ENCODE results near the gene INF2.

INF2 gene

DNA sequence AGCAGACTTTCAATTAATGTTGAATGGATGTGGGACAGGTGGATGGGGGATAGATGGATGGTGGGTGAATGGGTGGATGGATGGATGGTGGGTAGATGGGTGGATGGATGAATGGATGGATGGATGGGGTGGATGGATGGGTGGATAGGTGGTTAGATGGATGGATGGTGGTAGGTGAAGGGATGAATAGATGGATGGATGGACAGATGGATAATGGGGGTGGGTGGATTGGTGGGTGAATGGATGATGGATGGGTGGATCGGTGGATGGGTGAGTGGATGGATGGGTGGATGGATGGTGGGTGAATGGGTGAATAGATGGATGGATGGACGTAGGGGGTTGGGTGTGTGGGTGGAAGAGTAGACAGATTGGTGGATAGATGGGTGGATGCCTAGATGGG lies 14.0 kb upstream of the INF2 start:
- TF ChIP-seq, protein P1, sequence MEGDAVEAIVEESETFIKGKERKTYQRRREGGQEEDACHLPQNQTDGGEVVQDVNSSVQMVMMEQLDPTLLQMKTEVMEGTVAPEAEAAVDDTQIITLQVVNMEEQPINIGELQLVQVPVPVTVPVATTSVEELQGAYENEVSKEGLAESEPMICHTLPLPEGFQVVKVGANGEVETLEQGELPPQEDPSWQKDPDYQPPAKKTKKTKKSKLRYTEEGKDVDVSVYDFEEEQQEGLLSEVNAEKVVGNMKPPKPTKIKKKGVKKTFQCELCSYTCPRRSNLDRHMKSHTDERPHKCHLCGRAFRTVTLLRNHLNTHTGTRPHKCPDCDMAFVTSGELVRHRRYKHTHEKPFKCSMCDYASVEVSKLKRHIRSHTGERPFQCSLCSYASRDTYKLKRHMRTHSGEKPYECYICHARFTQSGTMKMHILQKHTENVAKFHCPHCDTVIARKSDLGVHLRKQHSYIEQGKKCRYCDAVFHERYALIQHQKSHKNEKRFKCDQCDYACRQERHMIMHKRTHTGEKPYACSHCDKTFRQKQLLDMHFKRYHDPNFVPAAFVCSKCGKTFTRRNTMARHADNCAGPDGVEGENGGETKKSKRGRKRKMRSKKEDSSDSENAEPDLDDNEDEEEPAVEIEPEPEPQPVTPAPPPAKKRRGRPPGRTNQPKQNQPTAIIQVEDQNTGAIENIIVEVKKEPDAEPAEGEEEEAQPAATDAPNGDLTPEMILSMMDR (IDR thresholded peaks at IDR 0.05; ENCODE audit: extremely low read depth, missing control alignments), result no peak
- DNase-seq (ENCODE audit: low spot score), result no peak

DNA sequence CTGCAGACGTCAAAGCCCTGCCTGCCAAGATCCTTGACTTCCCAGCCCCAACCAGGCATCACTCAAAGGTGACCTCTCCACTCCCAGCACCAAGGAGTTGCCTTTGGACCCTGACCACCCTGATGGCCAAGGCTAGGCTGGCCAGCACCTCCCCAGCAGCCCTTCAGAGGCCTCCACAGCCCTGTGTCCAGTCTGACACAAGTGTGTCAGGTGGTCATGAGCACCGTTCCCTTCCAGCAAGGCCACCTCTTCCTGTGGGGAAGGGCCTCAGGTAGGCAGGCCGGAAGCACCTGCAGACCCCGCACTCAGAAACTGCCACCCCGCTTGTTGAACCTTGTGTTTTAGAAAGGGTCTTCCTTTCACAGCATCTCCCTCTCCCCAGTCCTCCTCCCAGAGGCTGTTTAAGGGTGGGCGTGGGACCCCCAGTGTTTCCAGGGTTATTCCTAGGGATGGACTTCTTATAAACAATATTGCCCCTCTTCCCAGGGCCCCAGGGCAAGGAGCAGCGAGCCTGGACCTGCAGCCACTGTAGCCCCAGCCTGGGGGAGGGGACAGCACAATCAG lies 13.2 kb upstream of the INF2 start:
- TF ChIP-seq, protein P1 (IDR thresholded peaks at IDR 0.05; ENCODE audit: extremely low read depth, missing control alignments), result no peak

DNA sequence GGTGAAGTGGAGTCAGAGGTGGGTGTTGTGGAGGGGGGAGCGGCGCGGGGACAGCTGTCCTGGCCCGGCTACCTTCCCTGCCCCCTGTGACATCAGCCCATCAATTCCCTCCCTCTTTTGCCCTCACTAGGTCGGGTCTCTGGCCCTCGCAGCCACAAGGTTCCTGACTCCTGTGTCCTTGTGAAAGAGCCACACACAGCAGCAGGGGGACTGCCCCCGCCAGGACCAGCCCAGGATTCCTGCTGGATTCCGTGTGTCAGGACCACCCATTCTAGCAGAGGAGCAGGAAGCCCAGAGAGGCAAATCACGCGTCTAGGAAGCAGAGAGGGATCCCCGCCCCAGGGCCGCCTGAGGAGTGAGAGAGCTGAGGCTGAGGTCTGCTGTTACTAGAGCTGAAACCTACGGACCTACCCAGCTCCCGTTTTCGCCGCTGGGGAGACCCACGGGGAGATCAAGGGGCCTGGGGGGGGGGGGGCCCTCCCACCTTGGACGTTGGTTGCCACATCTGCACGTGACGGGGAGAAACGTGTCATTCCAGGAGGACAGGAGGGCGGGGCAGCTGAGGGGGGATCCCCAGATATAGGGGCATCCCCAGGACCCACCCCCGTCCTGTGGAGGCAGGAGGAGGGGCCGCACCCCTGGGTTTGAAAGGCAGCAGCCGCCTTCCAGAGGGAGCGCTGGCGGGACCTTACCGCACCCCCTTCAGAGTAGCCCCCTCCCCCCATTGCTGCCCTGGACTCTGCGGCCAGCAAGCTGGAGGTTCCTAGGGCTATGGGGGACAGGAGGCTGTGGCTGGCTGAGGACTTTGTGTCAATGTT lies 12.5 kb upstream of the INF2 start:
- peak; percentile 74 for DNase-seq (ENCODE audit: low spot score)

More for the DNA sequence above, 13.2 kb upstream of the INF2 start:
- no peak for DNase-seq (ENCODE audit: low spot score)

DNA sequence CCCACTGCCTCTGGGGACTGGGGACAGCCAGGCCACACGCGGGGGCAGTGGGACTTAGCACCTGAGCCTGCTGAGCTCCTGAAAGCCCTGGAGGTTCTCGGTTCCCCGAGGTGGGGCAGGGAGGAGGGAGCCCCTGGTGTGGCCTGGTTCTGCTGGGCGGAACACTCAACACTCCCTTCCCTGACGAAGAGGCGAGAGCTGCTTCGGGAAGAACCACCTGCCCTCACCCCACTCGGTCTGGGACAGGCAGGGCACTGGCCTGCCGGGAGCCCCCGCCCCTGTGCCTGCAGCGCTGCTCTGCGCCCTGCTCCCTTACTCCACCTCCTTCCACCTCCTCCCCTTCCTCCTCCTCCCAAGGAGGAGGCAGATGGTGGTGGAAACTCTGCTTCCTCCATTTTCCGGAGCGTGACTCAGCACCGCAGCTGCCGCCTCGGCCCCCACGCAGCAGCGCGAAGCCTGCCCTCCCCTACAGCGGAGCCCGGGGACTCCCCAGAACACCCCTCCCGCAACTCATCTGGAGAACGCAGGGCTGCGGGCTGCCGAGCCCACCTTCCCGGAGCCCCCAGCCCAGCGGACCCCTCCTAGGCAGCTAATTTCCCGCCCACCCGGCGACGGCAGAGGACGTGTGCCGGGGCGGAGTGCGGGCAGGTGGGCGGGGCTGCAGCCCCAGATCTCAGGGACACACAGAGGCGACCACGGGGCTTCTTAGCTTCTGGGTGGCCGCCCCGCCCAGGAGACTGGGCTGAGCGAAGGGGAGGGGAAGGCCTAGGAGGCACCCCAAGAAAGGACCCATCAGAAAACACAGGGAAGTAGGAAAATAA lies 11.7 kb upstream of the INF2 start:
- TF ChIP-seq, protein P1 (IDR thresholded peaks at IDR 0.05; ENCODE audit: extremely low read depth, missing control alignments), result no peak
- DNase-seq (ENCODE audit: low spot score), result peak; percentile 86

More for the DNA sequence above, 12.5 kb upstream of the INF2 start:
- TF ChIP-seq, protein P1 (IDR thresholded peaks at IDR 0.05; ENCODE audit: extremely low read depth, missing control alignments), result no peak

DNA sequence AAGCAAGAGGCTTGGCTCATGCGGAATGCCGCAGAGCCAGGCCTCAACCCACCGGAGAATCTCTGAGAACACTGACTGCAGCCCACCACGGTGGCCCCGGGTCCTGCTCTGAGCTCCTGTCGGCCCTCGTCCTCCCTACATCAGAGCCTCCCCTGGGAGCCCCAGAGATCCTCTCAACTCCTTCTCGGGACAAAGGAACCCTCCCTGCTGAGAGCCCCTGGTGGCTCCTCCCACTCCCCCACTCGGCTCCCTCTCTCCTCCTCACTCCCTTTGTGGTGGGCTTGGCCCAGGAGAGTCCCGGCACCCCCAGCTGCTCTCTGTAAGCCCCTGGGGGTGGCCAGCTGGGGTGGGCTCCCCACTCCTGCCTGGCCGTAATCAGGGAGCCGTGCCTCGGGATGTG lies 11.1 kb upstream of the INF2 start:
- TF ChIP-seq, protein P1 (IDR thresholded peaks at IDR 0.05; ENCODE audit: extremely low read depth, missing control alignments), result no peak
- no peak for DNase-seq (ENCODE audit: low spot score)

DNA sequence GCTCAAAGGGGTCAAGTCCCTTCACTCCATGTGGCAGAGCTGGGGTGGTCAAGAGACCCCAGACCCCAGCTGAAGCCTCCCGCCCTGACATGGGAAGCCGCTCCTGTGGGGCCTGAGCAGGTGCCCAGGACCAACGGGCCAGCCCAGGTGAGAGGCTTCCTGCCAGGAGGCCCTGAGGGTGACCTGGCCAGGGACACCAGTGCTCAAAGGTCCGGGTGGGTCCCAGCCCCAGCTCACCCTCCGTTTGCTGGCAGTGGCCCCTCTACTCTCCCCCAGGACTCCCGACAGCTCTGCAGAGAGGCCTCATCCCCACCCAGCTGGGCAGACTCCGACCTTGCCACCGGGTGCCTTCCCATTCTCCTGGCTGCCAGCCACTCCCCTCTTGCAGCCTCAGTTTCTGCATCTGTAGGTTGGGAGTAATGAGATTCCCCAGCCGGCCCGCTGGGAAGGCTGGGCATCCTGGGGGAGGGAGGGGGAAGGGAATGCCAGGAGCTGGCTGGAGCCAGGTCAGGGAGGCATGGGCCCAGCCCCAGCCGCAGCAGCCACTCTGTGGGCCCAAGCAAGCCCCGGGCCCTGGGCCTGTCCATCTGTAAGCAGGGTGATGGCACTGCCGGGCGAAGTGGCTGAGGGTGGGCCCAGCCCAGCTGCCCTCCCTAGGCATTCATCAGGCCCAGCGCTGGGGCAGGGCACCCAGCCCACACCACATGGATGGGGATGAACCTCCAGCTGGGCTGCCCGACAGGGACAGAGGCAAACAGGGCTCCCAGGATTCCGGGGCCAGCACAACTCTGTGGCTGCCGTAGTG lies 10.3 kb upstream of the INF2 start:
- no peak for DNase-seq (ENCODE audit: low spot score)
- TF ChIP-seq, protein P1 (IDR thresholded peaks at IDR 0.05; ENCODE audit: extremely low read depth, missing control alignments), result no peak
